Kidney (tissue), 14 donors: ENCODE data around the gene CALN1. TPM values are rescaled to one million over a fixed set of nuclear protein-coding genes. Genes with fewer than 3 reads are reported as not detected.

Source experiments
- DNase-seq, 5 donors: peaks; one replicate each; pipeline ENCODE4 v3.0.0-alpha.2; 2013 to 2020
- FAIRE-seq: peaks from 2 replicates; lab custom pipeline; 2012; peaks lifted over from hg19 to GRCh38; lab: Jason Lieb, UNC
- H3K27ac ChIP-seq, 2 donors: one replicate each; pipeline ENCODE4 v1.7.0; 2013; ENCODE audit warnings: low read depth in 2 of 2, low read length in 2 of 2, inconsistent platforms in 1 of 2
- H3K27me3 ChIP-seq: one replicate; pipeline ENCODE4 v1.7.1; 2013; ENCODE audit warnings: low read length, inconsistent platforms; ENCODE audit not compliant: control insufficient read depth, insufficient read depth
- H3K36me3 ChIP-seq, 3 donors: one replicate each; pipeline versions ENCODE4 v1.7.0 to v1.7.1; 2013; ENCODE audit warnings: low read length in 3 of 3, control low read depth in 1 of 3, inconsistent platforms in 1 of 3; ENCODE audit not compliant: insufficient read depth in 3 of 3, control insufficient read depth in 2 of 3
- H3K4me1 ChIP-seq, 3 donors: one replicate each; pipeline versions ENCODE4 v1.7.0 to v1.7.1; 2013; ENCODE audit warnings: low read length in 3 of 3, inconsistent platforms in 1 of 3, low read depth in 1 of 3; ENCODE audit not compliant: control insufficient read depth in 2 of 3, insufficient read depth in 2 of 3
- H3K4me3 ChIP-seq, 3 donors: one replicate each; pipeline versions ENCODE4 v1.7.0 to v1.8.1; 2013; ENCODE audit warnings: low read length in 3 of 3, control low read depth in 1 of 3, inconsistent platforms in 1 of 3
- H3K9ac ChIP-seq, 3 donors: one replicate each; pipeline versions ENCODE4 v1.7.0 to v1.7.1; 2013; ENCODE audit warnings: low read length in 3 of 3, control low read depth in 1 of 3, inconsistent platforms in 1 of 3
- H3K9me3 ChIP-seq, 3 donors: one replicate each; pipeline versions ENCODE4 v1.7.0 to v1.7.1; 2013; ENCODE audit warnings: low read length in 3 of 3, control low read depth in 1 of 3, inconsistent platforms in 1 of 3; ENCODE audit not compliant: control insufficient read depth in 2 of 3, insufficient read depth in 1 of 3
- CTCF ChIP-seq: IDR thresholded peaks from 3 replicates; pipeline ENCODE4 v1.5.1; 2012; ENCODE audit warnings: mild to moderate bottlenecking, moderate library complexity, borderline replicate concordance; ENCODE audit not compliant: insufficient read depth; ENCODE audit errors: extremely low read depth
- intact Hi-C: fragments of 100-400 bp; cut with DNase I; formaldehyde crosslinking; loops from one replicate; pipeline ENCODE4 v1.11.1; 2022
- polyA plus RNA-seq: library from polyadenylated mRNA; stranded (reverse); fragments of 350-450 nt; fragmentation: Illumina TruSeq; extraction: RNeasy Lipid Tissue Mini Kit (QIAGEN cat#74804); gene quantifications from one replicate; pipeline ENCODE4 v1.2.3, GENCODE V29; 2014; ENCODE audit warnings: low read depth, low replicate concordance; ENCODE audit not compliant: insufficient read depth
- total RNA-seq: library from RNA; stranded (reverse); fragmentation: NEBNext Ultra II Directional; extraction: Animal tissue kit (Norgen Biotek cat#: 25700); gene quantifications from one replicate; pipeline ENCODE4 v1.2.1, GENCODE V29; 2021
- donor health status: control.
- donor health status: control.
- donor health status: control.
- donor health status: control.
- donor health status: control.
- donor health status: DM: yes; HTN: yes; CAD: no.
- donor health status: Normal renal cell carcinoma (clear cell type).

The CALN1 gene
- total and polyA plus RNA-seq, 2 donors from 2014 or later = not detected

GRCh38 chr7:71768450-71768849 is 643.7 kb downstream of the CALN1 start:
- DNase-seq (no peak), FAIRE-seq (no peak)
- no peaks in the 10 kb centered on the region for H3K27me3 ChIP-seq
- H3K36me3 ChIP-seq = no peaks in the 10 kb centered on the region
- intact Hi-C loops = no loop called here
- H3K27ac ChIP-seq = no peak overlapping the region
- H3K9me3 ChIP-seq = no peaks in the 10 kb centered on the region
- no peak overlapping the region for H3K4me3 ChIP-seq
- no peak overlapping the region for H3K9ac ChIP-seq
- H3K4me1 ChIP-seq = no peaks in the 10 kb centered on the region
- no peak for TF ChIP-seq CTCF

GRCh38 chr7:71766016-71766415 is 646.1 kb downstream of the CALN1 start:
- H3K36me3 ChIP-seq = no peaks in the 10 kb centered on the region
- FAIRE-seq (no peak), DNase-seq (no peak)
- TF ChIP-seq CTCF = no peak
- no peaks in the 10 kb centered on the region for H3K4me1 ChIP-seq
- intact Hi-C loops = no loop called here
- no peak overlapping the region for H3K27ac ChIP-seq
- no peak overlapping the region for H3K4me3 ChIP-seq
- H3K27me3 ChIP-seq = no peaks in the 10 kb centered on the region
- H3K9me3 ChIP-seq = peaks cover 0 to 5% (median 0%) of the 10 kb centered on the region in 3 donors
- no peak overlapping the region for H3K9ac ChIP-seq

GRCh38 chr7:71761336-71761735 is 650.8 kb downstream of the CALN1 start:
- Histone ChIP-seq H3K4me1 (no peaks in the 10 kb centered on the region), H3K27ac (no peak overlapping the region), H3K9me3 (peaks cover 0 to 5% (median 0%) of the 10 kb centered on the region in 3 donors), H3K36me3 (no peaks in the 10 kb centered on the region), H3K27me3 (no peaks in the 10 kb centered on the region), H3K9ac (no peak overlapping the region), H3K4me3 (no peak overlapping the region)
- intact Hi-C loops = no loop called here
- FAIRE-seq (no peak), DNase-seq (no peak)
- TF ChIP-seq CTCF = no peak

- H3K4me3 ChIP-seq = no peak overlapping the region
- H3K36me3 ChIP-seq = no peaks in the 10 kb centered on the region
- no peak overlapping the region for H3K27ac ChIP-seq
- H3K9ac ChIP-seq = no peak overlapping the region
- DNase-seq = no peak
- no peaks in the 10 kb centered on the region for H3K9me3 ChIP-seq
- H3K4me1 ChIP-seq = no peaks in the 10 kb centered on the region
- TF ChIP-seq CTCF = no peak
- no peak for FAIRE-seq
- no peaks in the 10 kb centered on the region for H3K27me3 ChIP-seq
- intact Hi-C loops = no loop called here
Observed at GRCh38 chr7:71754828-71755227, 657.3 kb downstream of the CALN1 start.
